Measurements from ENCODE around the gene PLEKHB2.

GRCh38 chr2:131132729-131133128, 27.6 kb downstream of the PLEKHB2 start:
- TF ChIP-seq CTCF (IDR thresholded peaks at IDR 0.05) (no peak), EZH2 (IDR thresholded peaks at IDR 0.05; ENCODE audit: borderline replicate concordance, insufficient read depth, low read depth, low read length, poor library complexity, severe bottlenecking) (no peak)

All from B cell (primary cell).